H9 (cell line): ENCODE measurements around the gene SHC1. TPM values are rescaled to one million over a fixed set of nuclear protein-coding genes. Genes with fewer than 3 reads are reported as not detected.

Experiments
- DNase-seq: peaks from one replicate; pipeline ENCODE4 v3.0.0-alpha.2; 2017
- H2AFZ ChIP-seq: one replicate; pipeline ENCODE4 v1.6.1; 2013; ENCODE audit warnings: mild to moderate bottlenecking, low read length, control low read depth, moderate library complexity
- H2AK5ac ChIP-seq: 2 replicates; pipeline ENCODE4 v1.6.1; 2013; ENCODE audit warnings: low read length, control low read depth, mixed read lengths; ENCODE audit not compliant: insufficient read length
- H2BK120ac ChIP-seq: one replicate; pipeline ENCODE4 v1.6.1; 2013; ENCODE audit warnings: low read depth, mild to moderate bottlenecking, low read length, control low read depth, inconsistent platforms; ENCODE audit not compliant: poor library complexity, severe bottlenecking
- H2BK12ac ChIP-seq: 2 replicates; pipeline ENCODE4 v1.6.1; 2013; ENCODE audit warnings: low read length, control low read depth, mixed read lengths, low read depth; ENCODE audit not compliant: insufficient read length
- H2BK15ac ChIP-seq: 2 replicates; pipeline ENCODE4 v1.6.1; 2013; ENCODE audit warnings: low read depth, low read length, control low read depth
- H2BK20ac ChIP-seq: one replicate; pipeline ENCODE4 v1.6.1; 2013; ENCODE audit warnings: low read depth, mild to moderate bottlenecking, low read length, control low read depth, inconsistent platforms; ENCODE audit not compliant: poor library complexity, severe bottlenecking
- H2BK5ac ChIP-seq: 2 replicates; pipeline ENCODE4 v1.6.1; 2013; ENCODE audit warnings: low read length, control low read depth, mixed read lengths; ENCODE audit not compliant: insufficient read length
- H3K14ac ChIP-seq: 2 replicates; pipeline ENCODE4 v1.6.1; 2013; ENCODE audit warnings: low read length, control low read depth; ENCODE audit not compliant: insufficient read depth
- H3K18ac ChIP-seq: 2 replicates; pipeline ENCODE4 v1.6.1; 2013; ENCODE audit warnings: low read depth, mild to moderate bottlenecking, mixed read lengths, low read length, control low read depth; ENCODE audit not compliant: insufficient read length
- H3K23ac ChIP-seq: 2 replicates; pipeline ENCODE4 v1.6.1; 2013; ENCODE audit warnings: low read length, control low read depth, mixed read lengths, low read depth; ENCODE audit not compliant: insufficient read length
- H3K23me2 ChIP-seq: 2 replicates; pipeline ENCODE4 v1.6.1; 2013; ENCODE audit warnings: low read depth, mild to moderate bottlenecking, mixed read lengths, low read length, control low read depth; ENCODE audit not compliant: insufficient read length, poor library complexity, severe bottlenecking
- H3K27ac ChIP-seq: 2 replicates; pipeline ENCODE4 v1.5.1; 2013; ENCODE audit warnings: low read length, control low read depth, mixed read lengths, low read depth; ENCODE audit not compliant: insufficient read length
- H3K27me3 ChIP-seq: 2 replicates; pipeline ENCODE4 v1.6.1; 2013; ENCODE audit warnings: low read length, control low read depth, inconsistent platforms; ENCODE audit not compliant: insufficient read depth
- H3K4ac ChIP-seq: 2 replicates; pipeline ENCODE4 v1.6.1; 2013; ENCODE audit warnings: low read depth, mild to moderate bottlenecking, control low read depth, inconsistent platforms, low read length, moderate library complexity
- H3K4me1 ChIP-seq: 2 replicates; pipeline ENCODE4 v1.6.1; 2013; ENCODE audit warnings: low read length, control low read depth, inconsistent platforms; ENCODE audit not compliant: insufficient read depth
- H3K4me2 ChIP-seq: 2 replicates; pipeline ENCODE4 v1.6.1; 2013; ENCODE audit warnings: low read length, control low read depth, mixed read lengths; ENCODE audit not compliant: insufficient read length, insufficient read depth
- H3K56ac ChIP-seq: 2 replicates; pipeline ENCODE4 v1.6.1; 2013; ENCODE audit warnings: low read depth, mild to moderate bottlenecking, mixed read lengths, low read length, control low read depth; ENCODE audit not compliant: insufficient read length
- H3K79me1 ChIP-seq: 2 replicates; pipeline ENCODE4 v1.6.1; 2013; ENCODE audit warnings: low read depth, mild to moderate bottlenecking, moderate library complexity, low read length, control low read depth, inconsistent platforms; ENCODE audit not compliant: insufficient read depth, poor library complexity, severe bottlenecking
- H3K79me2 ChIP-seq: 2 replicates; pipeline ENCODE4 v1.6.1; 2013; ENCODE audit warnings: low read length, control low read depth, inconsistent platforms; ENCODE audit not compliant: insufficient read depth
- H3K9ac ChIP-seq: 2 replicates; pipeline ENCODE4 v1.6.1; 2013; ENCODE audit warnings: low read length, control low read depth, mixed read lengths; ENCODE audit not compliant: insufficient read length; ENCODE audit errors: extremely low read depth
- H3K9me3 ChIP-seq: one replicate; pipeline ENCODE4 v1.6.1; 2013; ENCODE audit warnings: low read depth, low read length, inconsistent platforms; ENCODE audit not compliant: control insufficient read depth
- H3T11ph ChIP-seq: one replicate; pipeline ENCODE4 v1.6.1; 2013; ENCODE audit warnings: mild to moderate bottlenecking, low read length, control low read depth, inconsistent platforms
- H4K20me1 ChIP-seq: one replicate; pipeline ENCODE4 v1.6.1; 2013; ENCODE audit not compliant: control insufficient read depth, insufficient read length, insufficient read depth
- H4K5ac ChIP-seq: 2 replicates; pipeline ENCODE4 v1.6.1; 2013; ENCODE audit warnings: low read depth, mild to moderate bottlenecking, mixed read lengths, low read length, control low read depth; ENCODE audit not compliant: insufficient read length
- H4K8ac ChIP-seq: replicated peaks from 2 replicates; pipeline ENCODE4 v1.6.1; 2013; ENCODE audit warnings: low read length, control low read depth, mixed read lengths, low read depth; ENCODE audit not compliant: insufficient read length
- H4K91ac ChIP-seq: 2 replicates; pipeline ENCODE4 v1.6.1; 2013; ENCODE audit warnings: low read depth, mild to moderate bottlenecking, moderate library complexity, mixed read lengths, low read length, control low read depth; ENCODE audit not compliant: insufficient read length
- H3K27ac Mint-ChIP-seq, 3 experiments: 2 replicates in 2 of 3; 3 replicates in 1 of 3; pipeline ENCODE4 v1.8.0; 2020 to 2021; ENCODE audit warnings: mixed read lengths in 3 of 3, mild to moderate bottlenecking in 1 of 3, moderate library complexity in 1 of 3
- H3K27me3 Mint-ChIP-seq: 2 replicates; pipeline ENCODE4 v1.8.0; 2021; ENCODE audit warnings: low read depth, mild to moderate bottlenecking, moderate library complexity, mixed read lengths
- H3K36me3 Mint-ChIP-seq, 3 experiments: 2 replicates in 2 of 3; 3 replicates in 1 of 3; pipeline ENCODE4 v1.8.0; 2020 to 2021; ENCODE audit warnings: low read depth in 3 of 3, mixed read lengths in 3 of 3; ENCODE audit not compliant: insufficient read depth in 1 of 3
- H3K4me1 Mint-ChIP-seq, 2 experiments: 2 replicates each; pipeline ENCODE4 v1.8.0; 2020; ENCODE audit warnings: mixed read lengths in 2 of 2
- H3K4me3 Mint-ChIP-seq, 2 experiments: 2 replicates in 1 of 2; 3 replicates in 1 of 2; pipeline ENCODE4 v1.8.0; 2020 to 2021; ENCODE audit warnings: mild to moderate bottlenecking in 2 of 2, mixed read lengths in 2 of 2, moderate library complexity in 1 of 2
- H3K9me3 Mint-ChIP-seq, 2 experiments: 2 replicates in 1 of 2; 3 replicates in 1 of 2; pipeline ENCODE4 v1.8.0; 2020; ENCODE audit warnings: mild to moderate bottlenecking in 2 of 2, mixed read lengths in 2 of 2, moderate library complexity in 1 of 2
- CTCF ChIP-seq: fragments of 200-600 bp; sonication (generic); conservative IDR thresholded peaks from 3 replicates; pipeline ENCODE4 v1.8.0; 2021; ENCODE audit warnings: antibody characterized with exemption, mild to moderate bottlenecking
- WGBS: extraction: QIAGEN DNeasy Blood & Tissue Kit; methylation state at CpG from one replicate; pipeline ENCODE4 v1.1.7; 2013; ENCODE audit warnings: missing lambda C conversion rate, low lambda C conversion rate, mixed read lengths; ENCODE audit not compliant: insufficient read length; ENCODE audit errors: extremely low coverage; 5-methylcytosine and 5-hydroxymethylcytosine counted together
- total RNA-seq: library from RNA; stranded (reverse); gene quantifications from 2 replicates; pipeline ENCODE4 v1.2.1, GENCODE V29; 2021

Gene SHC1
- total RNA-seq, 1 experiment from 2014 or later: 168 TPM

- no peaks in the 10 kb centered on the region; the same call in 1 of the 2 replicates for H3K79me2 ChIP-seq
- H3K27ac Mint-ChIP-seq: peak overlapping the region; percentile 67 to 96 (median 85); a peak in 4 of 7 replicates
- no peak overlapping the region for H3K18ac ChIP-seq
- H4K91ac ChIP-seq: no peak overlapping the region
- H3K4me3 Mint-ChIP-seq: peak overlapping the region; percentile 93 to 97
- H3K27ac ChIP-seq: no peak overlapping the region
- peak; percentile 43; the same call in 2 of the 3 replicates for TF ChIP-seq CTCF
- no peak overlapping the region for H2BK5ac ChIP-seq
- H3K14ac ChIP-seq: no peak overlapping the region
- no peak overlapping the region for H2BK20ac ChIP-seq
- H4K5ac ChIP-seq: no peak overlapping the region
- H3K9ac ChIP-seq: no peak overlapping the region
- peaks cover 5% of the 10 kb centered on the region; the same call in 1 of the 2 replicates for H3K4me1 ChIP-seq
- no peaks in the 10 kb centered on the region for H4K20me1 ChIP-seq
- no peak overlapping the region for H3K23ac ChIP-seq
- no peaks in the 10 kb centered on the region for H3K9me3 ChIP-seq
- peaks cover 3% of the 10 kb centered on the region for H3K27me3 Mint-ChIP-seq
- no CpG with 5 or more reads among the region's 38 CpGs for WGBS
- H3K4me1 Mint-ChIP-seq: peaks cover 34 to 46% of the 10 kb centered on the region in 2 experiments
- H3K23me2 ChIP-seq: peaks cover 26% of the 10 kb centered on the region
- H4K8ac ChIP-seq: no peak overlapping the region
- peaks cover 0 to 2% of the 10 kb centered on the region in 2 experiments; a peak in 3 of 5 replicates for H3K9me3 Mint-ChIP-seq
- no peak overlapping the region for H3T11ph ChIP-seq
- no peak overlapping the region for H3K4ac ChIP-seq
- H2BK12ac ChIP-seq: no peak overlapping the region
- H2AFZ ChIP-seq: no peak overlapping the region
- H2BK15ac ChIP-seq: no peak overlapping the region
- no peak overlapping the region for H2AK5ac ChIP-seq
- no peaks in the 10 kb centered on the region for H3K79me1 ChIP-seq
- H3K27me3 ChIP-seq: no peaks in the 10 kb centered on the region
- H3K4me2 ChIP-seq: peak overlapping the region; percentile 90
- H2BK120ac ChIP-seq: no peak overlapping the region
- H3K56ac ChIP-seq: no peak overlapping the region
- no peaks in the 10 kb centered on the region; a peak in 2 of 7 replicates for H3K36me3 Mint-ChIP-seq
- DNase-seq: peak; percentile 100
Observed at GRCh38 chr1:155001675-155002463, 31.3 kb upstream of the SHC1 start.
